ENCODE data around the gene TMEM109. TPM values are rescaled to one million over a fixed set of nuclear protein-coding genes. Genes with fewer than 3 reads are reported as not detected.

The TMEM109 gene
- total RNA-seq, 1 experiment from 2014 or later, result 26.8 TPM

DNA sequence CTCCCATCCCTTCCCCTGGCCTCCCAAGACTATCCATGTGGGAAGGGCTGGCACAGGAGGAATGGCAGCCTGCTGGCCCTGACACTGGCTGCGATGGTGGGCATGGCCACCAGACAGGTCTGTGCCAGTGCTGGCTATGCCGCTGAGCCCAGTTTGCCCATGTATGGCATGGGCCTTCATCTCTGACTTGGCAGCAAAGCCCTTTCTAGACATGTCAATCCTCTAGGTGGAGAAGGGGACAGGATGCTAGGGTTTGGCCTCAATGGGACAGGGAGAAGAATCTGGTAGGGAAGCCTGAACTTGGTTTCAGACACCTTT, 37.8 kb upstream of the TMEM109 start:
- peaks cover 8% of the 10 kb centered on the region for H3K4me1 Mint-ChIP-seq
- no peak for DNase-seq (ENCODE audit: low spot score)
- CTCF ChIA-PET, result interaction anchor here (0.5 to 1.7 kb wide), 2 partner anchors 11 to 102 kb away, joined by 3 to 7 read pairs; no protein-coding TSS in a partner anchor
- no peaks in the 10 kb centered on the region for H3K36me3 Mint-ChIP-seq
- H3K27ac Mint-ChIP-seq, result no peak overlapping the region
- no peak for TF ChIP-seq ETV6 (CRISPR knock-in tag; IDR thresholded peaks at IDR 0.05)
- no peak for TF ChIP-seq ZNF232 (CRISPR knock-in tag; IDR thresholded peaks at IDR 0.05)
- TF ChIP-seq, protein P1, sequence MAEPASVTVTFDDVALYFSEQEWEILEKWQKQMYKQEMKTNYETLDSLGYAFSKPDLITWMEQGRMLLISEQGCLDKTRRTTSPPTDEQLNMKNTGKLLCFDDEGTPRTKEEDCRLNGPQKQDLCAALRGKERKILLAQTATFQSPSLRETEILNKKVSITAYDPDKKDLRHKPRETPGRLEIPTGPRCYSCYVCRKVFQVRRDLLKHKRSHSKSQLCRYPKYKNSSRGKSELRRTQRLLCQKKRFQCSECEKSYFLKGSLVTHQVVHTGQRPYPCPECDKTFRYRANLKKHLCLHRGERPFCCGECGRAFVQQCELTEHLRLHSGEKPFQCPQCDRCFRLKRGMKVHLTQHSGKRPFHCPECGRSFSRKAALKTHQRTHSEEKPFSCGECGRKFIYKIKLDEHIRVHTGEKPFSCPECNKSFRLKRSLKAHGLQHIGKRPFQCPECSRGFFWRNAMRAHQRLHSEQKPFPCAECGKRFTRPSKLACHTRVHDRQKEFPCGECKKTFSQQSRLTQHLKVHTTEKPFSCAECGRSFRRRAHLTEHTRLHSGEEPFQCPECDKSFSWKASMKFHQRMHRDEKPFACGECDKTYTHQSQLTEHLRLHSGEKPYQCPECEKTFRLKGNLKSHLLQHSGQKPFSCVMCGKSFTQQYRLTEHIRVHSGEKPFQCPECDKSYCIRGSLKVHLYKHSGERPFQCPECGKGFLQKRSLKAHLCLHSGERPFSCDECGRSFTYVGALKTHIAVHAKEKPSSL (CRISPR knock-in tag; conservative IDR thresholded peaks at IDR 0.05), result no peak
- no peak for TF ChIP-seq ESRRA (CRISPR knock-in tag; IDR thresholded peaks at IDR 0.05; ENCODE audit: borderline replicate concordance)
- TF ChIP-seq, protein P2, sequence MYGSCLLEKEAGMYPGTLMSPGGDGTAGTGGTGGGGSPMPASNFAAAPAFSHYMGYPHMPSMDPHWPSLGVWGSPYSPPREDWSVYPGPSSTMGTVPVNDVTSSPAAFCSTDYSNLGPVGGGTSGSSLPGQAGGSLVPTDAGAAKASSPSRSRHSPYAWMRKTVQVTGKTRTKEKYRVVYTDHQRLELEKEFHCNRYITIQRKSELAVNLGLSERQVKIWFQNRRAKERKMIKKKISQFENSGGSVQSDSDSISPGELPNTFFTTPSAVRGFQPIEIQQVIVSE (CRISPR knock-in tag; IDR thresholded peaks at IDR 0.05; ENCODE audit: borderline replicate concordance), result no peak
- no peaks in the 10 kb centered on the region for H3K27me3 Mint-ChIP-seq (ENCODE audit: low read depth)
- no peak for ATAC-seq
- no peak overlapping the region for H3K4me3 Mint-ChIP-seq
- POLR2A ChIA-PET, result no interaction called here
- H3K9me3 Mint-ChIP-seq, result no peaks in the 10 kb centered on the region

- no peaks in the 10 kb centered on the region for H3K27me3 Mint-ChIP-seq (ENCODE audit: low read depth)
- CTCF ChIA-PET, result interaction anchor here (0.6 to 2.3 kb wide), 3 partner anchors 9 to 47 kb away, joined by 3 to 10 read pairs (median 5); no protein-coding TSS in a partner anchor
- H3K4me3 Mint-ChIP-seq, result no peak overlapping the region
- no peak for ATAC-seq
- TF ChIP-seq IRF2 (CRISPR knock-in tag; IDR thresholded peaks at IDR 0.05; ENCODE audit: borderline replicate concordance, low read depth), result no peak
- H3K4me1 Mint-ChIP-seq, result peaks cover 2% of the 10 kb centered on the region
- no peaks in the 10 kb centered on the region for H3K9me3 Mint-ChIP-seq
- no peaks in the 10 kb centered on the region for H3K36me3 Mint-ChIP-seq
- H3K27ac Mint-ChIP-seq, result no peak overlapping the region
- POLR2A ChIA-PET, result no interaction called here
- DNase-seq (ENCODE audit: low spot score), result no peak
Observed at GRCh38 chr11:60878245-60879101, 35.5 kb upstream of the TMEM109 start.

DNA sequence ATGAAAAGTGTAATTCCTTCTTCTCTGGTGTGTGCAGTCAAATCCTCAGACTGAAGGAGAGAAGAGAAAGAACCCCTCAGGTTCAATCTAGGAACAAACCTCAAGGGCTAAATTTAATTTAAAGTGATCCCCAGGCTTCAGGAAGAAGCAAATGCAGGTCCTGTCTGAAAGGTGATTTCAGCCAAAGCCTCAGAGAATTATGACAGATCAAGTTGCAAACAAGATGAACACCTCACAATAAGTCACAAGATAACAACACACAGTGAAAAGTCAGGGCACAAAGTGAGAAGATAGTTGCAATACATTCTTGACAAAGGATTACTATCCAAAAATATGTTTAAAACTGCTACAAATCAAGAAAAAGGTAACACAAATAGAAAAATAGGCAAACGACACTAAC, 34.9 kb upstream of the TMEM109 start:
- DNase-seq (ENCODE audit: low spot score) (no peak), ATAC-seq (no peak)
- Mint-ChIP-seq H3K9me3 (no peaks in the 10 kb centered on the region), H3K36me3 (no peaks in the 10 kb centered on the region), H3K4me3 (no peak overlapping the region), H3K27ac (no peak overlapping the region), H3K27me3 (ENCODE audit: low read depth) (no peaks in the 10 kb centered on the region), H3K4me1 (no peaks in the 10 kb centered on the region)
- TF ChIP-seq NFE2L1 (CRISPR knock-in tag; IDR thresholded peaks at IDR 0.05) (no peak), PRRX2 (CRISPR knock-in tag; IDR thresholded peaks at IDR 0.05) (no peak), FOXK1 (CRISPR knock-in tag; IDR thresholded peaks at IDR 0.05) (no peak)
- POLR2A ChIA-PET, result no interaction called here
- CTCF ChIA-PET, result interaction anchor here (1.5 kb wide), 1 partner anchor 48 kb away, joined by 5 read pairs; no protein-coding TSS in a partner anchor

GRCh38 chr11:60879971-60880588, 33.9 kb upstream of the TMEM109 start:
- no peak for TF ChIP-seq ZNF671 (CRISPR knock-in tag; IDR thresholded peaks at IDR 0.05)
- ChIA-PET CTCF (interaction anchor here (1.0 kb wide), 1 partner anchor 19 kb away, joined by 3 read pairs; no protein-coding TSS in a partner anchor), POLR2A (no interaction called here)
- ATAC-seq (no peak), DNase-seq (ENCODE audit: low spot score) (no peak)
- H3K4me3 Mint-ChIP-seq, result no peak overlapping the region
- no peaks in the 10 kb centered on the region for H3K27me3 Mint-ChIP-seq (ENCODE audit: low read depth)
- H3K27ac Mint-ChIP-seq, result no peak overlapping the region
- no peaks in the 10 kb centered on the region for H3K9me3 Mint-ChIP-seq
- no peaks in the 10 kb centered on the region for H3K36me3 Mint-ChIP-seq
- H3K4me1 Mint-ChIP-seq, result no peaks in the 10 kb centered on the region

- ATAC-seq (no peak), DNase-seq (ENCODE audit: low spot score) (no peak)
- TF ChIP-seq SMAD4 (CRISPR knock-in tag; IDR thresholded peaks at IDR 0.05), result no peak
- TF ChIP-seq, protein P3, sequence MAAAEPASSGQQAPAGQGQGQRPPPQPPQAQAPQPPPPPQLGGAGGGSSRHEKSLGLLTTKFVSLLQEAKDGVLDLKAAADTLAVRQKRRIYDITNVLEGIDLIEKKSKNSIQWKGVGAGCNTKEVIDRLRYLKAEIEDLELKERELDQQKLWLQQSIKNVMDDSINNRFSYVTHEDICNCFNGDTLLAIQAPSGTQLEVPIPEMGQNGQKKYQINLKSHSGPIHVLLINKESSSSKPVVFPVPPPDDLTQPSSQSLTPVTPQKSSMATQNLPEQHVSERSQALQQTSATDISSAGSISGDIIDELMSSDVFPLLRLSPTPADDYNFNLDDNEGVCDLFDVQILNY (CRISPR knock-in tag; IDR thresholded peaks at IDR 0.05), result no peak
- TF ChIP-seq GABPB1 (CRISPR knock-in tag; IDR thresholded peaks at IDR 0.05), result peak; percentile 86
- Mint-ChIP-seq H3K4me3 (no peak overlapping the region), H3K27ac (no peak overlapping the region), H3K4me1 (no peaks in the 10 kb centered on the region), H3K36me3 (no peaks in the 10 kb centered on the region), H3K9me3 (no peaks in the 10 kb centered on the region), H3K27me3 (ENCODE audit: low read depth) (no peaks in the 10 kb centered on the region)
- CTCF ChIA-PET, result interaction anchor here (1.0 kb wide), 1 partner anchor 19 kb away, joined by 3 read pairs; no protein-coding TSS in a partner anchor
- POLR2A ChIA-PET, result no interaction called here
Observed at GRCh38 chr11:60880643-60881282, 33.2 kb upstream of the TMEM109 start.
